ENCODE results near the gene AFDN. TPM values are rescaled to one million over a fixed set of nuclear protein-coding genes. Genes with fewer than 3 reads are reported as not detected.

The AFDN gene
- total RNA-seq, 1 experiment from 2014 or later: 108 TPM

GRCh38 chr6:168011291-168011690 lies 184.6 kb downstream of the AFDN start:
- Histone ChIP-seq H3K4me3 (no peak overlapping the region), H3K4me1 (replicated peaks; ENCODE audit: insufficient read depth) (peaks cover 20% of the 10 kb centered on the region), H4K20me1 (ENCODE audit: insufficient read depth) (0 out of 2 replicates have a peak, but pooled peaks cover 3% of the 10 kb centered on the region), H3K79me2 (ENCODE audit: low read depth) (no peaks in the 10 kb centered on the region), H3F3A (ENCODE audit: insufficient read depth, low read depth) (peaks cover 24% of the 10 kb centered on the region), H3K36me3 (ENCODE audit: low read depth) (peaks cover 5% of the 10 kb centered on the region; the same call in 1 of the 2 replicates), H3K27me3 (ENCODE audit: insufficient read depth, low read depth) (peaks cover 27% of the 10 kb centered on the region), H2AFZ (no peak overlapping the region), H3K4me2 (no peak overlapping the region), H3K9me2 (ENCODE audit: insufficient read depth) (no peaks in the 10 kb centered on the region), H3K27ac (no peak overlapping the region), H3K9me3 (ENCODE audit: insufficient read depth, low read depth) (peaks cover 28% of the 10 kb centered on the region)
- BruUV-seq (replicated peaks): no TSS peak
- no peak for DNase-seq
- CTCF ChIA-PET: no interaction called here
- POLR2A ChIA-PET (ENCODE audit: unreplicated experiment): no interaction called here
- TF ChIP-seq EZH2 (IDR thresholded peaks at IDR 0.05; ENCODE audit: low read depth): no peak
- TF ChIP-seq CTCF (conservative IDR thresholded peaks at IDR 0.05): no peak
- intact Hi-C loops (cut with micrococcal nuclease; ENCODE audit: unreplicated experiment): no loop called here

- peaks cover 9% of the 10 kb centered on the region for H3K4me1 ChIP-seq (replicated peaks; ENCODE audit: insufficient read depth)
- H3K27ac ChIP-seq: no peak overlapping the region
- no peak overlapping the region for H2AFZ ChIP-seq
- H4K20me1 ChIP-seq (ENCODE audit: insufficient read depth): no peaks in the 10 kb centered on the region
- CTCF ChIA-PET: no interaction called here
- no peaks in the 10 kb centered on the region for H3K79me2 ChIP-seq (ENCODE audit: low read depth)
- no peak overlapping the region for H3K4me3 ChIP-seq
- BruUV-seq (replicated peaks): no TSS peak
- H3K27me3 ChIP-seq (ENCODE audit: insufficient read depth, low read depth): peaks cover 40% of the 10 kb centered on the region
- H3K4me2 ChIP-seq: no peak overlapping the region
- POLR2A ChIA-PET (ENCODE audit: unreplicated experiment): no interaction called here
- intact Hi-C loops (cut with micrococcal nuclease; ENCODE audit: unreplicated experiment): no loop called here
- no peak for DNase-seq
- H3F3A ChIP-seq (ENCODE audit: insufficient read depth, low read depth): peaks cover 13% of the 10 kb centered on the region
- TF ChIP-seq CTCF (conservative IDR thresholded peaks at IDR 0.05) (no peak), EZH2 (IDR thresholded peaks at IDR 0.05; ENCODE audit: low read depth) (no peak)
- peaks cover 28% of the 10 kb centered on the region for H3K9me3 ChIP-seq (ENCODE audit: insufficient read depth, low read depth)
- H3K36me3 ChIP-seq (ENCODE audit: low read depth): peaks cover 5% of the 10 kb centered on the region; the same call in 1 of the 2 replicates
- H3K9me2 ChIP-seq (ENCODE audit: insufficient read depth): no peaks in the 10 kb centered on the region
These were observed 185.9 kb downstream of the AFDN start for GRCh38 chr6:168012431-168013249.

GRCh38 chr6:168013250-168013915 lies 186.7 kb downstream of the AFDN start:
- no peak overlapping the region for H3K27ac ChIP-seq
- H3F3A ChIP-seq (ENCODE audit: insufficient read depth, low read depth): peaks cover 6% of the 10 kb centered on the region
- H3K4me2 ChIP-seq: no peak overlapping the region
- POLR2A ChIA-PET (ENCODE audit: unreplicated experiment): no interaction called here
- no peak overlapping the region for H2AFZ ChIP-seq
- no peak overlapping the region for H3K4me3 ChIP-seq
- peaks cover 3% of the 10 kb centered on the region for H3K4me1 ChIP-seq (replicated peaks; ENCODE audit: insufficient read depth)
- DNase-seq: no peak
- intact Hi-C loops (cut with micrococcal nuclease; ENCODE audit: unreplicated experiment): no loop called here
- H3K9me3 ChIP-seq (ENCODE audit: insufficient read depth, low read depth): peaks cover 28% of the 10 kb centered on the region
- CTCF ChIA-PET: no interaction called here
- BruUV-seq (replicated peaks): no TSS peak
- H3K9me2 ChIP-seq (ENCODE audit: insufficient read depth): no peaks in the 10 kb centered on the region
- peaks cover 48% of the 10 kb centered on the region for H3K27me3 ChIP-seq (ENCODE audit: insufficient read depth, low read depth)
- no peak for TF ChIP-seq CTCF (conservative IDR thresholded peaks at IDR 0.05)
- TF ChIP-seq EZH2 (IDR thresholded peaks at IDR 0.05; ENCODE audit: low read depth): no peak
- H3K79me2 ChIP-seq (ENCODE audit: low read depth): no peaks in the 10 kb centered on the region
- H4K20me1 ChIP-seq (ENCODE audit: insufficient read depth): no peaks in the 10 kb centered on the region
- H3K36me3 ChIP-seq (ENCODE audit: low read depth): peaks cover 5% of the 10 kb centered on the region; the same call in 1 of the 2 replicates

All from PC-9 (cell line).